ENCODE results near the gene FTO.

FTO gene

GRCh38 chr16:54200720-54201119 lies 496.8 kb downstream of the FTO start:
- DNase-seq = no peak
- H3K27me3 Mint-ChIP-seq = no peaks in the 10 kb centered on the region
- H3K4me3 Mint-ChIP-seq = no peak overlapping the region
- no peaks in the 10 kb centered on the region for H3K9me3 Mint-ChIP-seq
- no peaks in the 10 kb centered on the region for H3K4me1 Mint-ChIP-seq
- H3K27ac Mint-ChIP-seq = no peak overlapping the region
- CTCF ChIA-PET = no interaction called here
- no peaks in the 10 kb centered on the region for H3K36me3 Mint-ChIP-seq

GRCh38 chr16:54201200-54201599 lies 497.2 kb downstream of the FTO start:
- H3K9me3 Mint-ChIP-seq = no peaks in the 10 kb centered on the region
- CTCF ChIA-PET = no interaction called here
- H3K27me3 Mint-ChIP-seq = no peaks in the 10 kb centered on the region
- no peak overlapping the region for H3K27ac Mint-ChIP-seq
- no peak overlapping the region for H3K4me3 Mint-ChIP-seq
- no peak for DNase-seq
- H3K4me1 Mint-ChIP-seq = no peaks in the 10 kb centered on the region
- no peaks in the 10 kb centered on the region for H3K36me3 Mint-ChIP-seq
